ENCODE data around the gene SPATA17.

Gene SPATA17

GRCh38 chr1:217805792-217806191, 174.6 kb downstream of the SPATA17 start:
- no peak for DNase-seq (ENCODE audit: low read depth)
- H3K4me3 ChIP-seq (ENCODE audit: control insufficient read depth, low read depth, low read length) = no peak overlapping the region
- TF ChIP-seq CTCF (IDR thresholded peaks at IDR 0.05; ENCODE audit: control insufficient read depth, insufficient read depth, low read depth, low read length, missing control alignments) = no peak

- H3K4me3 ChIP-seq (ENCODE audit: control insufficient read depth, low read depth, low read length) = no peak overlapping the region
- no peak for DNase-seq (ENCODE audit: low read depth)
- no peak for TF ChIP-seq CTCF (IDR thresholded peaks at IDR 0.05; ENCODE audit: control insufficient read depth, insufficient read depth, low read depth, low read length, missing control alignments)
These were observed 181.0 kb downstream of the SPATA17 start for GRCh38 chr1:217812175-217812574.

- H3K4me3 ChIP-seq (ENCODE audit: control insufficient read depth, low read depth, low read length) = no peak overlapping the region
- no peak for DNase-seq (ENCODE audit: low read depth)
- TF ChIP-seq CTCF (IDR thresholded peaks at IDR 0.05; ENCODE audit: control insufficient read depth, insufficient read depth, low read depth, low read length, missing control alignments) = no peak
These were observed 181.9 kb downstream of the SPATA17 start for GRCh38 chr1:217813031-217813430.

GRCh38 chr1:217837691-217838090, 206.5 kb downstream of the SPATA17 start:
- H3K4me3 ChIP-seq (ENCODE audit: control insufficient read depth, low read depth, low read length) = no peak overlapping the region
- DNase-seq (ENCODE audit: low read depth) = no peak
- no peak for TF ChIP-seq CTCF (IDR thresholded peaks at IDR 0.05; ENCODE audit: control insufficient read depth, insufficient read depth, low read depth, low read length, missing control alignments)

GRCh38 chr1:217839161-217839560, 208.0 kb downstream of the SPATA17 start:
- no peak overlapping the region for H3K4me3 ChIP-seq (ENCODE audit: control insufficient read depth, low read depth, low read length)
- no peak for DNase-seq (ENCODE audit: low read depth)
- TF ChIP-seq CTCF (IDR thresholded peaks at IDR 0.05; ENCODE audit: control insufficient read depth, insufficient read depth, low read depth, low read length, missing control alignments) = no peak

GRCh38 chr1:217846733-217847132, 215.6 kb downstream of the SPATA17 start:
- no peak overlapping the region for H3K4me3 ChIP-seq (ENCODE audit: control insufficient read depth, low read depth, low read length)
- no peak for TF ChIP-seq CTCF (IDR thresholded peaks at IDR 0.05; ENCODE audit: control insufficient read depth, insufficient read depth, low read depth, low read length, missing control alignments)
- no peak for DNase-seq (ENCODE audit: low read depth)

GRCh38 chr1:217847643-217848042, 216.5 kb downstream of the SPATA17 start:
- no peak for TF ChIP-seq CTCF (IDR thresholded peaks at IDR 0.05; ENCODE audit: control insufficient read depth, insufficient read depth, low read depth, low read length, missing control alignments)
- no peak for DNase-seq (ENCODE audit: low read depth)
- no peak overlapping the region for H3K4me3 ChIP-seq (ENCODE audit: control insufficient read depth, low read depth, low read length)

Data from AG09309 (cell line).